ENCODE measurements around the gene OXCT1. TPM values are rescaled to one million over a fixed set of nuclear protein-coding genes. Genes with fewer than 3 reads are reported as not detected.

Gene OXCT1
- total RNA-seq, 1 experiment from 2014 or later = 20.6 TPM

- ChIA-PET POLR2A (no interaction called here), CTCF (no interaction called here)
- H3K4me3 Mint-ChIP-seq = no peak overlapping the region
- no peak for DNase-seq (ENCODE audit: low spot score)
- no peak for ATAC-seq
- peaks cover 10% of the 10 kb centered on the region for H3K27me3 Mint-ChIP-seq (ENCODE audit: low read depth)
- TF ChIP-seq ATF2 (CRISPR knock-in tag; IDR thresholded peaks at IDR 0.05; ENCODE audit: borderline replicate concordance, low read depth) = no peak
- no peak for TF ChIP-seq SMAD3 (CRISPR knock-in tag; IDR thresholded peaks at IDR 0.05; ENCODE audit: borderline replicate concordance)
- TF ChIP-seq AFF4 (CRISPR knock-in tag; IDR thresholded peaks at IDR 0.05; ENCODE audit: borderline replicate concordance) = no peak
- TF ChIP-seq CBFB (CRISPR knock-in tag; IDR thresholded peaks at IDR 0.05; ENCODE audit: low read depth) = no peak
- no peak for TF ChIP-seq USF2 (CRISPR knock-in tag; IDR thresholded peaks at IDR 0.05)
- TF ChIP-seq MYBL2 (CRISPR knock-in tag; IDR thresholded peaks at IDR 0.05) = no peak
- no peak for TF ChIP-seq MLX (CRISPR knock-in tag; IDR thresholded peaks at IDR 0.05)
- no peak for TF ChIP-seq FOXK1 (CRISPR knock-in tag; IDR thresholded peaks at IDR 0.05)
- no peak for TF ChIP-seq FOXP1 (CRISPR knock-in tag; IDR thresholded peaks at IDR 0.05; ENCODE audit: borderline replicate concordance)
- no peak for TF ChIP-seq ATF6 (CRISPR knock-in tag; IDR thresholded peaks at IDR 0.05)
- no peak for TF ChIP-seq ZMAT4 (CRISPR knock-in tag; IDR thresholded peaks at IDR 0.05)
- no peak for TF ChIP-seq ZNF121 (CRISPR knock-in tag; IDR thresholded peaks at IDR 0.05)
- TF ChIP-seq ZNF512 (CRISPR knock-in tag; IDR thresholded peaks at IDR 0.05; ENCODE audit: borderline replicate concordance) = no peak
- TF ChIP-seq ZNF138 (CRISPR knock-in tag; conservative IDR thresholded peaks at IDR 0.05) = no peak
- TF ChIP-seq NFATC4 (CRISPR knock-in tag; IDR thresholded peaks at IDR 0.05) = no peak
- no peak for TF ChIP-seq ZBTB21 (CRISPR knock-in tag; IDR thresholded peaks at IDR 0.05; ENCODE audit: borderline replicate concordance)
- H3K36me3 Mint-ChIP-seq = no peaks in the 10 kb centered on the region
- H3K4me1 Mint-ChIP-seq = no peaks in the 10 kb centered on the region
- peaks cover 18% of the 10 kb centered on the region for H3K9me3 Mint-ChIP-seq
- no peak overlapping the region for H3K27ac Mint-ChIP-seq
These were observed 6.5 kb upstream of the OXCT1 start for GRCh38 chr5:41876678-41877077.

Measured in WTC11 (cell line).